Loucy (cell line): Measurements from ENCODE around the gene SELENOF.

ENCODE experiments used
- H2AFZ ChIP-seq: fragments of 200-600 bp; sonication (generic); 2 replicates; pipeline ENCODE4 v1.6.0; 2016; ENCODE audit warnings: antibody characterized with exemption, mild to moderate bottlenecking, low read length, moderate library complexity
- H3F3A ChIP-seq: fragments of 200-600 bp; 2 replicates; pipeline ENCODE4 v1.6.0; 2016; ENCODE audit warnings: antibody characterized with exemption, low read depth, mild to moderate bottlenecking
- H3K27me3 ChIP-seq: fragments of 200-600 bp; sonication (generic); 2 replicates; pipeline ENCODE4 v1.6.1; 2014; ENCODE audit warnings: low read length, mild to moderate bottlenecking; ENCODE audit not compliant: insufficient read depth, poor library complexity, severe bottlenecking
- H3K36me3 ChIP-seq: fragments of 200-600 bp; sonication (generic); 2 replicates; pipeline ENCODE4 v1.6.1; 2016; ENCODE audit warnings: low read length; ENCODE audit not compliant: insufficient read depth
- H3K4me1 ChIP-seq: fragments of 200-600 bp; sonication (generic); 2 replicates; pipeline ENCODE4 v1.5.1; 2014; ENCODE audit warnings: low read length, mild to moderate bottlenecking; ENCODE audit not compliant: insufficient read depth, poor library complexity, severe bottlenecking
- H3K4me2 ChIP-seq: fragments of 200-600 bp; sonication (generic); 2 replicates; pipeline ENCODE4 v1.6.0; 2014; ENCODE audit warnings: antibody characterized with exemption, low read length, low read depth, mild to moderate bottlenecking; ENCODE audit not compliant: poor library complexity, severe bottlenecking
- H3K4me3 ChIP-seq: fragments of 200-600 bp; sonication (generic); 2 replicates; pipeline ENCODE4 v1.5.1; 2014; ENCODE audit warnings: low read length, mild to moderate bottlenecking, mixed read lengths; ENCODE audit not compliant: poor library complexity, severe bottlenecking
- H3K79me2 ChIP-seq: fragments of 200-600 bp; sonication (generic); 2 replicates; pipeline ENCODE4 v1.6.1; 2014; ENCODE audit warnings: low read length; ENCODE audit not compliant: insufficient read depth
- H3K9ac ChIP-seq: fragments of 200-600 bp; sonication (generic); 2 replicates; pipeline ENCODE4 v1.6.0; 2014; ENCODE audit warnings: mild to moderate bottlenecking, low read depth, low read length, moderate library complexity; ENCODE audit not compliant: poor library complexity, severe bottlenecking
- H3K9me2 ChIP-seq: fragments of 200-600 bp; sonication (generic); replicated peaks from 2 replicates; pipeline ENCODE4 v1.6.1; 2016; ENCODE audit warnings: low read depth, low read length, mixed read lengths
- H3K9me3 ChIP-seq: fragments of 200-600 bp; sonication (generic); 2 replicates; pipeline ENCODE4 v1.6.1; 2014; ENCODE audit warnings: mild to moderate bottlenecking, antibody characterized with exemption, low read length, low read depth; ENCODE audit not compliant: insufficient read depth
- H4K20me1 ChIP-seq: fragments of 200-600 bp; sonication (generic); 2 replicates; pipeline ENCODE4 v1.6.0; 2014; ENCODE audit warnings: antibody characterized with exemption, low read length, mild to moderate bottlenecking; ENCODE audit not compliant: insufficient read depth, poor library complexity, severe bottlenecking
- EZH2phosphoT487 ChIP-seq: fragments of 200-600 bp; IDR thresholded peaks from 2 replicates; pipeline ENCODE4 v1.6.1; 2018; ENCODE audit warnings: antibody characterized with exemption, mild to moderate bottlenecking, moderate library complexity, borderline replicate concordance
- TF ChIP-seq, protein P1 (sequence below): fragments of 200-600 bp; sonication (generic); conservative IDR thresholded peaks from 2 replicates; pipeline ENCODE4 v1.5.1; 2014; ENCODE audit warnings: mild to moderate bottlenecking, antibody characterized with exemption, low read length

Gene SELENOF

DNA sequence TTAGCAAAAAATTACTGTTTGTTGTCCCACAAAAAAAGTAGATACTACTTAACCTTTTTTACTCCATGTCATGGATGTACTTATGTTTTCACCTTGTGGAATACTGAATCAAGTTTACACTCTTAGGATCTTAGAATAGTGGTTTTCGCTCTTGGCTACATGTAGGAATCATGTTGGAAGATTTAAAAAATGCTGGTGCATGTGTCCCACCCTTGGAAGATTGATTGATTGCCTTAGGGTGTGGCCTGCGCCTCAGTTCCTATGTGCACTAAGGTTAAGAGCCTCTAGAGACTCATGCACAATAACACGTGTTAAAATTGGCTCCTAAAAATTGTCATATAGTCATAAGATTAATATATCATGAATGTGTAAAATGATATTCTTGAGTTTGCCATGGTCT is 25.5 kb upstream of the SELENOF start:
- Histone ChIP-seq H3K9me2 (no peaks in the 10 kb centered on the region), H3K79me2 (peaks cover 60% of the 10 kb centered on the region), H3K9ac (no peak overlapping the region), H3K4me2 (no peak overlapping the region), H2AFZ (no peak overlapping the region), H3K4me3 (no peak overlapping the region), H3K36me3 (no peaks in the 10 kb centered on the region), H3K4me1 (no peaks in the 10 kb centered on the region), H3F3A (no peaks in the 10 kb centered on the region), H4K20me1 (no peaks in the 10 kb centered on the region), H3K9me3 (no peaks in the 10 kb centered on the region), H3K27me3 (no peaks in the 10 kb centered on the region)
- TF ChIP-seq EZH2phosphoT487: no peak
- TF ChIP-seq, protein P1, sequence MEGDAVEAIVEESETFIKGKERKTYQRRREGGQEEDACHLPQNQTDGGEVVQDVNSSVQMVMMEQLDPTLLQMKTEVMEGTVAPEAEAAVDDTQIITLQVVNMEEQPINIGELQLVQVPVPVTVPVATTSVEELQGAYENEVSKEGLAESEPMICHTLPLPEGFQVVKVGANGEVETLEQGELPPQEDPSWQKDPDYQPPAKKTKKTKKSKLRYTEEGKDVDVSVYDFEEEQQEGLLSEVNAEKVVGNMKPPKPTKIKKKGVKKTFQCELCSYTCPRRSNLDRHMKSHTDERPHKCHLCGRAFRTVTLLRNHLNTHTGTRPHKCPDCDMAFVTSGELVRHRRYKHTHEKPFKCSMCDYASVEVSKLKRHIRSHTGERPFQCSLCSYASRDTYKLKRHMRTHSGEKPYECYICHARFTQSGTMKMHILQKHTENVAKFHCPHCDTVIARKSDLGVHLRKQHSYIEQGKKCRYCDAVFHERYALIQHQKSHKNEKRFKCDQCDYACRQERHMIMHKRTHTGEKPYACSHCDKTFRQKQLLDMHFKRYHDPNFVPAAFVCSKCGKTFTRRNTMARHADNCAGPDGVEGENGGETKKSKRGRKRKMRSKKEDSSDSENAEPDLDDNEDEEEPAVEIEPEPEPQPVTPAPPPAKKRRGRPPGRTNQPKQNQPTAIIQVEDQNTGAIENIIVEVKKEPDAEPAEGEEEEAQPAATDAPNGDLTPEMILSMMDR: no peak

DNA sequence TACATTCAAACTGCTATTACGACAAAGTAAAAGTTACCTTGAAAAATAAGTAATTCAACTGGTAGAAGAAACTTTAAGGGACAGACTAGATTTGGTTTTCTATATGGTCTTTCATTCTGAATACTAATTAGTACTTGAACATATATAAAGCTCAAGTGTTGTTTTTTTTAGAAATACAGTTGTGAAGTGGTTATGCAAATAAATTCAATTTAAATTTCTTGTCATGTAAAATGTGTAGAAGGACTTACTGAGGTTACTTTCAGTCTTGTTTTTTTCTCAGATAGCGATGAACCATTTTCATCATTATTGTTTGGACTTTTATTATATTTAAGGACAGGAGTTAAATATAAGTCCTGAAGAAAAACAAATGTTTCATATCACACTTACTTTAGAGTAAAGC is 24.9 kb upstream of the SELENOF start:
- H3K4me3 ChIP-seq: no peak overlapping the region

DNA sequence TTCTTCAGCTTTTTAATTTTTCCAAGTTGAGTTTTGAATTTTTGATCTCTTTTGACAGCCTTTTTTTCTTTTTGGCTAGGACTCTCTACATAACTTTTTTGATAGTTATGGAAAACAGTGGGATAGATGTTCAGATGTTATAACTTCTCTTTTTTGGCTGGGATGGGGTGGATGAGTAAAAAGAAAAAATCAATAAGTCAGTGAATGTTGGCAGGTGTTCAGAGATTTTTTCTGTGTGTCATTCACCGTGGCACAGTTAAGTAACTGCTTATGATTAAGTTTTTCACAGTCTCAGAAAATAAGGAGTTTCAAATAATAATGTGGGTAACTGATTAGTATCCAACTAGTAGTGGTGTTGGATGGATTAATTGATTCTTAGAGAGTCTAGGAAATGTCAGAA is 24.5 kb upstream of the SELENOF start:
- peaks cover 57% of the 10 kb centered on the region for H3K79me2 ChIP-seq
- H2AFZ ChIP-seq: no peak overlapping the region
- H3K4me1 ChIP-seq: peaks cover 4% of the 10 kb centered on the region
- H4K20me1 ChIP-seq: peaks cover 5% of the 10 kb centered on the region
- H3K9me3 ChIP-seq: no peaks in the 10 kb centered on the region
- no peaks in the 10 kb centered on the region for H3K27me3 ChIP-seq
- TF ChIP-seq EZH2phosphoT487: no peak
- TF ChIP-seq, protein P1: no peak
- no peaks in the 10 kb centered on the region for H3K9me2 ChIP-seq
- H3K9ac ChIP-seq: no peak overlapping the region
- no peaks in the 10 kb centered on the region for H3K36me3 ChIP-seq
- H3K4me2 ChIP-seq: no peak overlapping the region
- H3K4me3 ChIP-seq: no peak overlapping the region
- H3F3A ChIP-seq: no peaks in the 10 kb centered on the region

More for the DNA sequence above, 24.9 kb upstream of the SELENOF start:
- peaks cover 60% of the 10 kb centered on the region for H3K79me2 ChIP-seq
- TF ChIP-seq, protein P1: no peak
- TF ChIP-seq EZH2phosphoT487: no peak
- H3K4me2 ChIP-seq: no peak overlapping the region
- peaks cover 2% of the 10 kb centered on the region for H3K4me1 ChIP-seq
- H3K9me3 ChIP-seq: no peaks in the 10 kb centered on the region
- H3K27me3 ChIP-seq: no peaks in the 10 kb centered on the region
- no peaks in the 10 kb centered on the region for H3K9me2 ChIP-seq
- peaks cover 5% of the 10 kb centered on the region for H4K20me1 ChIP-seq
- no peaks in the 10 kb centered on the region for H3K36me3 ChIP-seq
- H2AFZ ChIP-seq: no peak overlapping the region
- H3K9ac ChIP-seq: no peak overlapping the region
- H3F3A ChIP-seq: no peaks in the 10 kb centered on the region
